Testis (tissue), 3 donors: ENCODE results near the gene PAN3. TPM values are rescaled to one million over a fixed set of nuclear protein-coding genes. Genes with fewer than 3 reads are reported as not detected.

ENCODE experiments used
- DNase-seq: peaks from one replicate; pipeline ENCODE4 v3.0.0-alpha.2; 2019
- H3K27ac ChIP-seq, 2 donors: fragments of 200-600 bp; sonication (generic); one replicate each; pipeline ENCODE4 v1.5.1; 2019
- H3K27me3 ChIP-seq: fragments of 200-600 bp; sonication (generic); one replicate; pipeline ENCODE4 v1.5.1; 2019
- H3K36me3 ChIP-seq: fragments of 200-600 bp; sonication (generic); one replicate; pipeline ENCODE4 v1.5.1; 2017; ENCODE audit warnings: low read depth; ENCODE audit errors: missing control alignments
- H3K4me1 ChIP-seq: fragments of 200-600 bp; sonication (generic); one replicate; pipeline ENCODE4 v1.5.1; 2019
- H3K4me3 ChIP-seq, 2 donors: fragments of 200-600 bp; sonication (generic); one replicate each; pipeline ENCODE4 v1.5.1; 2017 to 2019
- H3K9me3 ChIP-seq: fragments of 200-600 bp; sonication (generic); one replicate; pipeline ENCODE4 v1.5.1; 2017
- POLR2A ChIP-seq: fragments of 450-650 bp; IDR thresholded peaks from one replicate; pipeline ENCODE4 v1.6.1; 2017; ENCODE audit warnings: antibody characterized with exemption, mild to moderate bottlenecking, moderate library complexity
- WGBS, 2 donors: methylation state at CpG; one replicate each; pipeline ENCODE4 v1.1.5; 2018; 5-methylcytosine and 5-hydroxymethylcytosine counted together
- intact Hi-C: fragments of 100-400 bp; cut with DNase I; formaldehyde crosslinking; loops from one replicate; pipeline ENCODE4 v1.15.1; 2023; ENCODE audit warnings: low total_unique reads
- polyA plus RNA-seq: library from polyadenylated mRNA; stranded (reverse); fragments of 350-450 nt; fragmentation: Illumina TruSeq; extraction: RNeasy Lipid Tissue Mini Kit (QIAGEN cat#74804); gene quantifications from one replicate; pipeline ENCODE4 v1.2.3, GENCODE V29; 2014; ENCODE audit warnings: low read depth, low replicate concordance; ENCODE audit not compliant: insufficient read depth
- total RNA-seq, 2 donors: library from RNA; depleted of rRNA; stranded (reverse); fragments of >200 nt; gene quantifications; one replicate each; pipeline ENCODE4 v1.2.3, GENCODE V29; 2016
- TF ChIP-seq, protein P1 (sequence below), 3 experiments: fragments of 450-650 bp in 2 of 3; fragments of 200-600 bp in 1 of 3; sonication (generic) in 1 of 3; IDR thresholded peaks; one replicate each; pipeline ENCODE4 v1.5.1; 2016 to 2019; ENCODE audit warnings: antibody characterized with exemption in 3 of 3, mild to moderate bottlenecking in 2 of 3, moderate library complexity in 1 of 3

The PAN3 gene
- total and polyA plus RNA-seq, 3 donors from 2014 or later = 30.2 to 76.2 (median 74.8) TPM

- 94 to 95% methylated on average over 6 of the region's 6 CpGs for WGBS, 2 donors
- intact Hi-C loops = no loop called here
- H3K4me1 ChIP-seq = peaks cover 23% of the 10 kb centered on the region
- no peaks in the 10 kb centered on the region for H3K36me3 ChIP-seq
- TF ChIP-seq, protein P1, sequence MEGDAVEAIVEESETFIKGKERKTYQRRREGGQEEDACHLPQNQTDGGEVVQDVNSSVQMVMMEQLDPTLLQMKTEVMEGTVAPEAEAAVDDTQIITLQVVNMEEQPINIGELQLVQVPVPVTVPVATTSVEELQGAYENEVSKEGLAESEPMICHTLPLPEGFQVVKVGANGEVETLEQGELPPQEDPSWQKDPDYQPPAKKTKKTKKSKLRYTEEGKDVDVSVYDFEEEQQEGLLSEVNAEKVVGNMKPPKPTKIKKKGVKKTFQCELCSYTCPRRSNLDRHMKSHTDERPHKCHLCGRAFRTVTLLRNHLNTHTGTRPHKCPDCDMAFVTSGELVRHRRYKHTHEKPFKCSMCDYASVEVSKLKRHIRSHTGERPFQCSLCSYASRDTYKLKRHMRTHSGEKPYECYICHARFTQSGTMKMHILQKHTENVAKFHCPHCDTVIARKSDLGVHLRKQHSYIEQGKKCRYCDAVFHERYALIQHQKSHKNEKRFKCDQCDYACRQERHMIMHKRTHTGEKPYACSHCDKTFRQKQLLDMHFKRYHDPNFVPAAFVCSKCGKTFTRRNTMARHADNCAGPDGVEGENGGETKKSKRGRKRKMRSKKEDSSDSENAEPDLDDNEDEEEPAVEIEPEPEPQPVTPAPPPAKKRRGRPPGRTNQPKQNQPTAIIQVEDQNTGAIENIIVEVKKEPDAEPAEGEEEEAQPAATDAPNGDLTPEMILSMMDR (IDR thresholded peaks at IDR 0.05) = no peak
- TF ChIP-seq POLR2A = no peak
- no peaks in the 10 kb centered on the region for H3K9me3 ChIP-seq
- no peak overlapping the region for H3K27ac ChIP-seq
- DNase-seq = no peak
- no peak overlapping the region for H3K4me3 ChIP-seq
- H3K27me3 ChIP-seq = no peaks in the 10 kb centered on the region
Observed at GRCh38 chr13:28145049-28145448, 6.7 kb downstream of the PAN3 start.

GRCh38 chr13:28147495-28147894 lies 9.2 kb downstream of the PAN3 start:
- intact Hi-C loops = no loop called here
- H3K36me3 ChIP-seq = no peaks in the 10 kb centered on the region
- no peak overlapping the region for H3K4me3 ChIP-seq
- peaks cover 8% of the 10 kb centered on the region for H3K4me1 ChIP-seq
- TF ChIP-seq POLR2A = no peak
- TF ChIP-seq, protein P1 (IDR thresholded peaks at IDR 0.05) = no peak
- no peaks in the 10 kb centered on the region for H3K27me3 ChIP-seq
- WGBS, 2 donors = 63 to 80% methylated on average over 1 of the region's 1 CpG
- no peak overlapping the region for H3K27ac ChIP-seq
- no peaks in the 10 kb centered on the region for H3K9me3 ChIP-seq
- DNase-seq = no peak

DNA sequence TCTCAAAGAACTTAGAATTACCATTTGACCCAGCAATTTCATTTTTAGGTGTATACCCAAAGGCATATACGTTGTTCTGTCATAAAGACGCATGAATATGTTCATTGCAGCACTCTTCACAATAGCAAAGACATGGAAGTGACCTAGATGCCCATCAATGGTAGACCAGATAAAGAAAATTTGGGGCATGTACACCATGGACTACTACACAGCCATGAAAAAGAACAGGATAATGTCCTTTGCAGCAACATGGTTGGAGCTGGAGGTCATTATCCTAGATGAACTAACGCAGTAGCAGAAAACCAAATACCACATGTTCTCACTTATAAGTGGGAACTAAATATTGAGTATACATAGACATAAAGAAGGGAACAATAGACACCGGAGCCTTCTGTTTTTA lies 20.7 kb downstream of the PAN3 start:
- 89 to 99% methylated on average over 4 of the region's 4 CpGs for WGBS, 2 donors
- H3K36me3 ChIP-seq = no peaks in the 10 kb centered on the region

DNA sequence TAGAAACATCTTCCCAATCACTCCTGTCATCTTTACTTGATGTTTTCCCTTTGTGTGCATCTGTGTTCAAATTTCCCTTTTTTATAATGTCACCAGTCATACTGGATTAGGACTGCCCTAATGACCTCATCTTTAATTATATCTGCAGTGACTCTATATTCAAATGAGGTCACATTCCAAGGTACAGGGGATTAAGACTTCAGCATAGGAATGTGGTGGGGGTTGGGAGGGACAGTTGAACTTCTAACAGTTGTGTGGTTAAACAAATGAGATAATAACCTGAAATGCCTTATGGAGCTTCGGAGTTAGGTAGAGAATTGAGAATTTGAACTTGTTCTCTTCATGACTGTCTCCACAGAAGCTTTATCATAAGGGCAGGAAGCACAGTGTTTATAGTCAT lies 23.0 kb downstream of the PAN3 start:
- H3K27ac ChIP-seq = no peak overlapping the region
- DNase-seq = no peak
- no peak for TF ChIP-seq POLR2A
- TF ChIP-seq, protein P1 (IDR thresholded peaks at IDR 0.05) = no peak
- no peak overlapping the region for H3K4me3 ChIP-seq
- WGBS, 2 donors = 68 to 76% methylated on average over 1 of the region's 1 CpG
- no peaks in the 10 kb centered on the region for H3K27me3 ChIP-seq
- no peaks in the 10 kb centered on the region for H3K36me3 ChIP-seq
- no peaks in the 10 kb centered on the region for H3K4me1 ChIP-seq
- intact Hi-C loops = no loop called here
- no peaks in the 10 kb centered on the region for H3K9me3 ChIP-seq

More for the DNA sequence above, 20.7 kb downstream of the PAN3 start:
- intact Hi-C loops = no loop called here
- TF ChIP-seq, protein P1 (IDR thresholded peaks at IDR 0.05) = no peak
- TF ChIP-seq POLR2A = no peak
- Histone ChIP-seq H3K9me3 (no peaks in the 10 kb centered on the region), H3K4me3 (no peak overlapping the region), H3K27ac (no peak overlapping the region), H3K27me3 (no peaks in the 10 kb centered on the region), H3K4me1 (no peaks in the 10 kb centered on the region)
- no peak for DNase-seq

- Histone ChIP-seq H3K9me3 (no peaks in the 10 kb centered on the region), H3K36me3 (no peaks in the 10 kb centered on the region), H3K4me1 (no peaks in the 10 kb centered on the region), H3K27me3 (no peaks in the 10 kb centered on the region), H3K27ac (no peak overlapping the region), H3K4me3 (no peak overlapping the region)
- TF ChIP-seq, protein P1 (IDR thresholded peaks at IDR 0.05) = no peak
- no peak for TF ChIP-seq POLR2A
- 89 to 95% methylated on average over 4 of the region's 4 CpGs for WGBS, 2 donors
- DNase-seq = no peak
- intact Hi-C loops = no loop called here
Observed at GRCh38 chr13:28163587-28163986, 25.2 kb downstream of the PAN3 start.
